GM23248 (cell line): ENCODE measurements around the gene ACP2. TPM values are rescaled to one million over a fixed set of nuclear protein-coding genes. Genes with fewer than 3 reads are reported as not detected.

ENCODE experiments used
- DNase-seq: peaks from one replicate; pipeline ENCODE4 v3.0.0-alpha.2; 2015
- H2AFZ ChIP-seq: fragments of 200-600 bp; sonication (generic); 2 replicates; pipeline ENCODE4 v1.6.1; 2016; ENCODE audit warnings: antibody characterized with exemption
- H3F3A ChIP-seq: fragments of 200-600 bp; sonication (generic); 2 replicates; pipeline ENCODE4 v1.6.1; 2016; ENCODE audit warnings: mild to moderate bottlenecking, antibody characterized with exemption, mixed run types; ENCODE audit not compliant: insufficient read depth
- H3K27ac ChIP-seq: fragments of 200-600 bp; sonication (generic); 2 replicates; pipeline ENCODE4 v1.5.1; 2016; ENCODE audit warnings: mild to moderate bottlenecking
- H3K27me3 ChIP-seq: fragments of 200-600 bp; sonication (generic); replicated peaks from 2 replicates; pipeline ENCODE4 v1.6.1; 2016; ENCODE audit warnings: mild to moderate bottlenecking; ENCODE audit not compliant: insufficient read depth
- H3K36me3 ChIP-seq: fragments of 200-600 bp; sonication (generic); 2 replicates; pipeline ENCODE4 v1.6.1; 2016; ENCODE audit warnings: low read depth, mild to moderate bottlenecking
- H3K4me1 ChIP-seq: fragments of 200-600 bp; sonication (generic); 2 replicates; pipeline ENCODE4 v1.6.1; 2016; ENCODE audit warnings: mild to moderate bottlenecking; ENCODE audit not compliant: insufficient read depth
- H3K4me2 ChIP-seq: fragments of 200-600 bp; sonication (generic); one replicate; pipeline ENCODE4 v1.6.1; 2016; ENCODE audit warnings: mild to moderate bottlenecking; ENCODE audit not compliant: unreplicated experiment
- H3K4me3 ChIP-seq: fragments of 200-600 bp; sonication (generic); 2 replicates; pipeline ENCODE4 v1.5.1; 2016; ENCODE audit warnings: mild to moderate bottlenecking
- H3K79me2 ChIP-seq: fragments of 200-600 bp; sonication (generic); 2 replicates; pipeline ENCODE4 v1.6.1; 2016; ENCODE audit warnings: mild to moderate bottlenecking; ENCODE audit not compliant: insufficient read depth
- H3K9ac ChIP-seq: fragments of 200-600 bp; sonication (generic); 2 replicates; pipeline ENCODE4 v1.6.1; 2016; ENCODE audit warnings: mild to moderate bottlenecking
- H3K9me2 ChIP-seq: fragments of 200-600 bp; sonication (generic); 2 replicates; pipeline ENCODE4 v1.6.1; 2016; ENCODE audit warnings: mixed run types, mild to moderate bottlenecking, moderate library complexity; ENCODE audit not compliant: insufficient read depth
- H3K9me3 ChIP-seq: fragments of 200-600 bp; sonication (generic); one replicate; pipeline ENCODE4 v1.6.1; 2017; ENCODE audit warnings: low read depth
- H4K20me1 ChIP-seq: fragments of 200-600 bp; sonication (generic); 2 replicates; pipeline ENCODE4 v1.6.0; 2016; ENCODE audit not compliant: insufficient read depth
- EZH2 ChIP-seq: fragments of 200-600 bp; sonication (generic); IDR thresholded peaks from 2 replicates; pipeline ENCODE4 v1.6.1; 2018; ENCODE audit warnings: antibody characterized with exemption, mild to moderate bottlenecking; ENCODE audit not compliant: insufficient read depth, poor library complexity, severe bottlenecking
- EZH2phosphoT487 ChIP-seq: fragments of 200-600 bp; sonication (generic); IDR thresholded peaks from 2 replicates; pipeline ENCODE4 v1.6.1; 2018; ENCODE audit warnings: antibody characterized with exemption, moderate library complexity, mild to moderate bottlenecking, low read depth; ENCODE audit not compliant: insufficient read depth
- WGBS, 2 experiments: methylation state at CpG; one replicate each; pipeline ENCODE4 v1.1.6; 2015 to 2017; ENCODE audit warnings: low lambda C conversion rate in 2 of 2, low coverage in 1 of 2; ENCODE audit errors: missing lambda C conversion rate in 2 of 2; 5-methylcytosine and 5-hydroxymethylcytosine counted together
- in situ Hi-C: fragments of 300-500 bp; cut with MboI; formaldehyde crosslinking; loops from 2 replicates; pipeline ENCODE4 v1.15.0; 2020
- polyA plus RNA-seq: library from polyadenylated mRNA; unstranded; fragments of >200 nt; fragmentation: Nextera tagmentation; extraction: Ambion mirVana; gene quantifications from 2 replicates; pipeline ENCODE4 v1.2.1, GENCODE V29; 2016
- total RNA-seq: library from RNA; depleted of rRNA; stranded (reverse); fragments of >200 nt; shearing (Covaris generic); gene quantifications from 2 replicates; pipeline ENCODE4 v1.2.3, GENCODE V29; 2014

ACP2 gene
- total and polyA plus RNA-seq, 2 experiments from 2014 or later, result 29.0 to 48.4 TPM

DNA sequence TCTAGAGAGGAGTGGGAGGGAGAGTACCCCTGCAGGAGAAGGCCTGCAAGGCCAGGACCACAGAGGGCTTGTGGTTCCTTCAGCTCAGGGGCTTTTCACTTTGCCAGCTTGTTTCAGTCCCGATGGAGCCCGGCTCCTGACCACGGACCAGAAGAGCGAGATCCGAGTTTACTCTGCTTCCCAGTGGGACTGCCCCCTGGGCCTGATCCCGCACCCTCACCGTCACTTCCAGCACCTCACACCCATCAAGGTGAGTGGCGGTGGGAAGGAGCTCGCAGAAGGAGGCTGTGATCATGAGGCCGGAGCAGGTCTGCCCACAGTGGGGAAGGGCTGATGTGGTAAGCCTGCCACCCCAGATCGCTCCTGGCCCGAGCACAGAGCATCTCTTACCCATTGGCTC is 13.5 kb downstream of the ACP2 start:
- Histone ChIP-seq H3K4me3 (no peak overlapping the region), H3K27ac (peak overlapping the region; percentile 83; the same call in 1 of the 2 replicates), H3K9ac (0 out of 2 replicates have a peak overlapping the region, but pooled peaks have one; percentile 63), H3K9me2 (no peaks in the 10 kb centered on the region), H3K79me2 (no peaks in the 10 kb centered on the region; the same call in 1 of the 2 replicates), H3K9me3 (no peaks in the 10 kb centered on the region), H4K20me1 (no peaks in the 10 kb centered on the region), H2AFZ (no peak overlapping the region), H3F3A (peaks cover 31% of the 10 kb centered on the region), H3K4me2 (peak overlapping the region; percentile 73), H3K4me1 (peaks cover 26% of the 10 kb centered on the region), H3K27me3 (no peaks in the 10 kb centered on the region), H3K36me3 (peaks cover 18% of the 10 kb centered on the region)
- no peak for DNase-seq
- no peak for TF ChIP-seq EZH2
- TF ChIP-seq EZH2phosphoT487, result no peak
- WGBS, 2 experiments, result 91 to 95% methylated on average over 12 of the region's 12 CpGs
- in situ Hi-C loops, result no loop called here

DNA sequence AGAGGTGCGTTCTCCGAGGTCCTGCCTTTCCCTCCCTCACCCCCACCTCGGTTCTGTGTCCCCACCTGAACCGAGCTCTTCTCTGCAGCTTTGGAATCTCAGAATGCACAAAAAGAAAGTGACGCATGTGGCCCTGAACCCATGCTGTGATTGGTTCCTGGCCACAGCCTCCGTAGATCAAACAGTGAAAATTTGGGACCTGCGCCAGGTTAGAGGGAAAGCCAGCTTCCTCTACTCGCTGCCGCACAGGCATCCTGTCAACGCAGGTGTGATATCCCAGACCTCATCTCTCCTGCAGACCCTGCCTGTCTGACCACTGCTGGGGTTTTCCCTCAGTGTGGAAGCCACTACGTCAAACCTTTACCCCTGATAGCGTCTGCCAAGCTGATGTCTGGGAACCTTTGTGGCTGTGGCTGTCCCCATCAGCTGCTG is 13.9 kb downstream of the ACP2 start:
- H3K36me3 ChIP-seq, result peaks cover 18% of the 10 kb centered on the region
- no peaks in the 10 kb centered on the region for H3K9me2 ChIP-seq
- peaks cover 31% of the 10 kb centered on the region for H3F3A ChIP-seq
- H3K9ac ChIP-seq, result peak overlapping the region; percentile 63
- no peaks in the 10 kb centered on the region; the same call in 1 of the 2 replicates for H3K79me2 ChIP-seq
- peak overlapping the region; percentile 49; the same call in 1 of the 2 replicates for H2AFZ ChIP-seq
- in situ Hi-C loops, result no loop called here
- H4K20me1 ChIP-seq, result no peaks in the 10 kb centered on the region
- TF ChIP-seq EZH2, result no peak
- no peak for TF ChIP-seq EZH2phosphoT487
- DNase-seq, result no peak
- WGBS, 2 experiments, result 61 to 62% methylated on average over 12 of the region's 12 CpGs
- peaks cover 26% of the 10 kb centered on the region for H3K4me1 ChIP-seq
- peak overlapping the region; percentile 83 for H3K27ac ChIP-seq
- H3K27me3 ChIP-seq, result no peaks in the 10 kb centered on the region
- H3K9me3 ChIP-seq, result no peaks in the 10 kb centered on the region
- H3K4me3 ChIP-seq, result no peak overlapping the region; the same call in 1 of the 2 replicates
- peak overlapping the region; percentile 73 for H3K4me2 ChIP-seq

DNA sequence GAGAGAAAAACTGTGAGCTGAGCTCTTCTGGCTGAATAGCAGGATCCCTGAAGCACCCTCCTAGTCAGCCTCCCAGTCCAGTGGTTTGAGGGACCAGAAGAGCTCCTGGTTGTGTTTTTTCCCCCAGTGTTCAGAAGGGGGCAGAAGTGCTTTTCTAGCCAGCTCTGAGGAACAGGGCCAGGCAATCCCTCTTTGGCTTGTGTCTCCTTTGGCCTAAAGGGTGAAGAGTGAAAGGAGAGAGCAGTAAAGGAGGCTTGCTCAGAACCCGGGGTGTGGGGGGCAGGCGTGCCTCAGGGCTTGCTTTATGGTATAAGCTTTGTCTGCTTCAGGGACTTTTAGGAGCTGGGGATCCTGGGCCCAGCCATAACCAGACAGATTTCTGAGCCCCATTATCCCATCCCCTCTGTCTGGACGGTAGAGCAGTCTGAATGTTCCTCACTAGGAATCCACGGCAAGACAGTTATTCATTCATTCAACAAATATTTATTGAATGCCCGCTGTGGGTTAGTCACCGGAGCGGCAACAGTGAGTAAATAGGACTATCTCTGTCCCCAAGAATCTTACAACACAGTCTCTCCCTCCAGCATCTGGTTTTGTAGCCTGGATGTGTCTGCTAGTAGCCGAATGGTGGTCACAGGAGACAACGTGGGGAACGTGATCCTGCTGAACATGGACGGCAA is 14.5 kb downstream of the ACP2 start:
- DNase-seq, result peak; percentile 93

DNA sequence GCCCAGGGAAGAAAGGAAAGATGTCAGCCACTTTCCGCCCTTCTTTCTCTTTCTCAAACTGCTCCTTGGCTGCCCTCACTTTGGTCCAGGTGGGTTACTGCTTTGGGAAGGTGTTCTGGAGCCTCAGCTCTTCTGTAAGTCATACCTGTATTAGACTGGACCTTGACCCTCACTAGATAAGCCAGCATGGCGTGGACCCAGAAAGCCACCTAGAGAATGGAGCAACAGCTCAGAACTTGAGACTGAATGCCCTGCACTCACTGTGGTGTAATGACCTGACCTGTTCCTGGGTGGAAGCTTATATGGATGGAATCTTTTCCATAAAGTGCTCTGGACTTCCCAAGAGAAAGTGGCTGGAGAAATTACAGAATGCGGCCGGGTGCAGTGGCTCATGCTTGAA is 15.6 kb downstream of the ACP2 start:
- H3K9me2 ChIP-seq, result no peaks in the 10 kb centered on the region
- peaks cover 3% of the 10 kb centered on the region; the same call in 1 of the 2 replicates for H3K36me3 ChIP-seq
- 82% methylated on average over 4 of the region's 4 CpGs for WGBS, 2 experiments
- no peak overlapping the region for H3K9ac ChIP-seq
- H3K27me3 ChIP-seq, result no peaks in the 10 kb centered on the region
- H3F3A ChIP-seq, result peaks cover 31% of the 10 kb centered on the region
- peaks cover 26% of the 10 kb centered on the region for H3K4me1 ChIP-seq
- TF ChIP-seq EZH2phosphoT487 (no peak), EZH2 (no peak)
- H3K9me3 ChIP-seq, result no peaks in the 10 kb centered on the region
- no peak overlapping the region for H2AFZ ChIP-seq
- no peak overlapping the region for H3K4me3 ChIP-seq
- no peak overlapping the region for H3K4me2 ChIP-seq
- no peaks in the 10 kb centered on the region for H4K20me1 ChIP-seq
- H3K79me2 ChIP-seq, result no peaks in the 10 kb centered on the region; the same call in 1 of the 2 replicates
- DNase-seq, result no peak
- in situ Hi-C loops, result no loop called here
- H3K27ac ChIP-seq, result peak overlapping the region; percentile 83; the same call in 1 of the 2 replicates

More for the DNA sequence above, 14.5 kb downstream of the ACP2 start:
- peak overlapping the region; percentile 63 for H3K9ac ChIP-seq
- peaks cover 31% of the 10 kb centered on the region for H3F3A ChIP-seq
- TF ChIP-seq EZH2 (no peak), EZH2phosphoT487 (no peak)
- H3K27me3 ChIP-seq, result no peaks in the 10 kb centered on the region
- no peaks in the 10 kb centered on the region for H4K20me1 ChIP-seq
- no peaks in the 10 kb centered on the region for H3K9me3 ChIP-seq
- in situ Hi-C loops, result no loop called here
- WGBS, 2 experiments, result 13 to 14% methylated on average over 11 of the region's 11 CpGs
- no peaks in the 10 kb centered on the region; the same call in 1 of the 2 replicates for H3K79me2 ChIP-seq
- peak overlapping the region; percentile 83 for H3K27ac ChIP-seq
- peak overlapping the region; percentile 51 for H3K4me3 ChIP-seq
- peaks cover 26% of the 10 kb centered on the region for H3K4me1 ChIP-seq
- H2AFZ ChIP-seq, result peak overlapping the region; percentile 49
- H3K36me3 ChIP-seq, result peaks cover 12% of the 10 kb centered on the region; the same call in 1 of the 2 replicates
- H3K9me2 ChIP-seq, result no peaks in the 10 kb centered on the region
- H3K4me2 ChIP-seq, result peak overlapping the region; percentile 73
